ENCODE results near the gene CDCA5. TPM values are rescaled to one million over a fixed set of nuclear protein-coding genes. Genes with fewer than 3 reads are reported as not detected.

CDCA5 gene
- total RNA-seq, 1 donor from 2014 or later = 16.5 TPM

DNA sequence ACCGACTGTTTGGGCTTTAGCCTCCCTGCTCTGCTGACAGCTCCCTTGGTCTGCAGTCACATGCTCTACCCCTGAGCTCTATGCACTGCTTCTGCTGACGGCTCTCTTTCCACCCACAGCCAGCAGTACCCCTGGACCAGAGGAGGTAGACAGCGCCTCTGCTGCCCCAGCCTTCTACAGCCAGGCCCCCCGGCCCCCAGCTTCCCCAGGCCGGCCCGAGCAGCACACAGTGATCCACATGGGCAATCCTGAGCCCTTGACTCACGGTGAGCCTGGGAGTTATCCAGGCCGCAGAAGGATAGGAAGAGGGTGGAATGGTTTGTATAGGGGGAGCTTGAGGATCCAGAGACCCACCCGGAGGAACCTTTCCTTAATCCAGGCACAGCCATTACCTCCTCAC lies 3.0 kb upstream of the CDCA5 start:
- peaks cover 13% of the 10 kb centered on the region for H3K36me3 Mint-ChIP-seq
- H3K4me1 Mint-ChIP-seq = peaks cover 25% of the 10 kb centered on the region

DNA sequence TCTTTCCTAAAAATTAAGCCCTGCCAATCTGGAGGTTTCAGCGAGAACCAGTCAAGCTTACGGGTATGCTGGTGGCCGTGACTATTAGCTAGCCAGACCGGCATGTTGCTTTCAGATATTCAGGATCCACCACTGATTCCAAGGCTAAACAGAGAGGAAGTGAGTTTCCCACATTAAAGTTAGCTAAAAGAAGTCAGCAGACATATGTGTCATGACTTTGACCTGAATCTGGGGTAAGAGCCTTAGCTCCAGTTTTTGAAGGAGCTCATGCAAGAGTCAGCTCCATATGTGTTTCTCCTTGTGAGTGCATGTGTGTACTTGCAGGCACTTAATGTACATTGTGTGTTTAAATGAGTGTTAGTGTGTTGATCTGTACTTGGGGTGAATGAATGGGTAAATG lies 1.6 kb upstream of the CDCA5 start:
- Mint-ChIP-seq H3K4me1 (peaks cover 25% of the 10 kb centered on the region), H3K27me3 (ENCODE audit: low read depth) (no peaks in the 10 kb centered on the region), H3K36me3 (peaks cover 15% of the 10 kb centered on the region), H3K27ac (peak overlapping the region; percentile 2), H3K9me3 (no peaks in the 10 kb centered on the region), H3K4me3 (peak overlapping the region; percentile 96)
- TF ChIP-seq, protein P1, sequence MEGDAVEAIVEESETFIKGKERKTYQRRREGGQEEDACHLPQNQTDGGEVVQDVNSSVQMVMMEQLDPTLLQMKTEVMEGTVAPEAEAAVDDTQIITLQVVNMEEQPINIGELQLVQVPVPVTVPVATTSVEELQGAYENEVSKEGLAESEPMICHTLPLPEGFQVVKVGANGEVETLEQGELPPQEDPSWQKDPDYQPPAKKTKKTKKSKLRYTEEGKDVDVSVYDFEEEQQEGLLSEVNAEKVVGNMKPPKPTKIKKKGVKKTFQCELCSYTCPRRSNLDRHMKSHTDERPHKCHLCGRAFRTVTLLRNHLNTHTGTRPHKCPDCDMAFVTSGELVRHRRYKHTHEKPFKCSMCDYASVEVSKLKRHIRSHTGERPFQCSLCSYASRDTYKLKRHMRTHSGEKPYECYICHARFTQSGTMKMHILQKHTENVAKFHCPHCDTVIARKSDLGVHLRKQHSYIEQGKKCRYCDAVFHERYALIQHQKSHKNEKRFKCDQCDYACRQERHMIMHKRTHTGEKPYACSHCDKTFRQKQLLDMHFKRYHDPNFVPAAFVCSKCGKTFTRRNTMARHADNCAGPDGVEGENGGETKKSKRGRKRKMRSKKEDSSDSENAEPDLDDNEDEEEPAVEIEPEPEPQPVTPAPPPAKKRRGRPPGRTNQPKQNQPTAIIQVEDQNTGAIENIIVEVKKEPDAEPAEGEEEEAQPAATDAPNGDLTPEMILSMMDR (IDR thresholded peaks at IDR 0.05; ENCODE audit: unreplicated experiment) = no peak
- no peak for DNase-seq (ENCODE audit: low spot score in 2 of 2, unreplicated experiment in 2 of 2)

More for the DNA sequence above, 3.0 kb upstream of the CDCA5 start:
- TF ChIP-seq, protein P1 (IDR thresholded peaks at IDR 0.05; ENCODE audit: unreplicated experiment) = no peak
- Mint-ChIP-seq H3K9me3 (no peaks in the 10 kb centered on the region), H3K27ac (no peak overlapping the region), H3K27me3 (ENCODE audit: low read depth) (no peaks in the 10 kb centered on the region), H3K4me3 (no peak overlapping the region)
- DNase-seq (ENCODE audit: low spot score in 2 of 2, unreplicated experiment in 2 of 2) = no peak

DNA sequence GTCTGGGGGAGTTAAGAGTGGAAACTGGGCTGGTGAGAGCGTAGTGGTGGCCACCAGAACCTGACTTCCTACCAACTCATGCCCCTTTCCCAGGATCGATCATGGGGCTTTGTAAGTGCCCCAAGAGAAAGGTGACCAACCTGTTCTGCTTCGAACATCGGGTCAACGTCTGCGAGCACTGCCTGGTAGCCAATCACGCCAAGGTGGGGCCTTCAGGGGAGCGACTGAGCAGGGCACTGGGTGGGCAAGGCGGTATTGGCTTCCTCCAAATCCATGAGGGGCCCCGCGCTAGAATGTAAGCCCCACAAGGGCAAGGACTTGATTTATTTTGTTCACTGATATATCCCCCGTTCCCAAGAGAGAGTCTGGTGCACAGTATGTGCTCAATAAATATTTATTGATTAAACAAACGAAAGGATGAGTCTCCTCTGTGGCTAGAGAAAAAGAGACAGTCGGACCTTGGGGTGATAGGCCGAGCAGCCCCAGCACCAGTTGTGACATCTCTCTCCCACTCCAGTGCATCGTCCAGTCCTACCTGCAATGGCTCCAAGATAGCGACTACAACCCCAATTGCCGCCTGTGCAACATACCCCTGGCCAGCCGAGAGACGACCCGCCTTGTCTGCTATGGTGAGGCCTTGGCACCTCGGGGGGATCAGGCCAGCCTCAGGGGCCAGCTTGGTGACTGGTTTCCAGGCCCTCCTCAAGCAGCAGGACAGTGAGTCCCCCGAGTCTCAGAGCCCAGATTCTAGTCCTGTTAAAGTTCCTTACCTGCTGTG lies 947 bp upstream of the CDCA5 start:
- TF ChIP-seq, protein P1 (IDR thresholded peaks at IDR 0.05; ENCODE audit: unreplicated experiment) = no peak
- DNase-seq (ENCODE audit: low spot score in 2 of 2, unreplicated experiment in 2 of 2) = no peak
- Mint-ChIP-seq H3K4me1 (peaks cover 25% of the 10 kb centered on the region), H3K36me3 (peaks cover 18% of the 10 kb centered on the region), H3K4me3 (peak overlapping the region; percentile 96), H3K27me3 (ENCODE audit: low read depth) (no peaks in the 10 kb centered on the region), H3K27ac (peak overlapping the region; percentile 99), H3K9me3 (no peaks in the 10 kb centered on the region)

DNA sequence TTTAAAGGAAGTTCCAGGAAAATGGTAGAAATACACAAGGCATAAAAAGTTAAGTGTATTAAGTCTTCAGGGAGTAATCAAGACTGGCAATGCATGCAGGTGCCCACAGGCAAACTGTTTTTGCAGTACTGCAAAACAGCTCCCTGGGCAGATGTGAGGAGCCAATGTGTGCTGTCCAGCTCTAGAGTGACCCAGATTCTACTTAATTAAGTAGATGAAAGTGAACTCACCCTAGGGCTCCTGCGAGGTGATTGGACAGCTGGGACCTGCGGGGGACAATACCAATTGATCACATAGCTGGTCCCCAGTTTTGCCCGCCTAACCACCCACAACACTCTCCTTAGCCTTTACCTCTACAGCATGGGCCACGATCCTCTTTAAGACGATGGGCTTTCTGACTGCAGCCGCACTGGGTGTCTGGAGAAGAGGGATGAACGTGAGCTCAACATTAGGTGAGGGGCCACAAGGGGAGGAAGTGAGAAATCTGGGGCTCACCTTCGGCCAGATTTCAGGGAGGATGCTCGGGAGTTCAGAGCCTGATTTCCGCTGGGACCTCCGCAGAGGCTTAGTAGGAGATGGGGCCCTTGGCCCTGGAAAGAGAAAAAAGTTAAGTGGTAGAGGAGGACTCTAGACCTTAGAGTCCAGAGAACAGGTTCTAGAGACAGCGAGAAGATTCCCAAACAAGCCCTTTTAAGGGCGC lies 556 bp downstream of the CDCA5 start:
- H3K4me1 Mint-ChIP-seq = peaks cover 25% of the 10 kb centered on the region
- H3K27me3 Mint-ChIP-seq (ENCODE audit: low read depth) = no peaks in the 10 kb centered on the region
- peaks cover 14% of the 10 kb centered on the region for H3K36me3 Mint-ChIP-seq
- DNase-seq (ENCODE audit: low spot score in 2 of 2, unreplicated experiment in 2 of 2) = no peak
- peak overlapping the region; percentile 99 for H3K27ac Mint-ChIP-seq
- H3K4me3 Mint-ChIP-seq = peak overlapping the region; percentile 96
- TF ChIP-seq, protein P1 (IDR thresholded peaks at IDR 0.05; ENCODE audit: unreplicated experiment) = no peak
- no peaks in the 10 kb centered on the region for H3K9me3 Mint-ChIP-seq

DNA sequence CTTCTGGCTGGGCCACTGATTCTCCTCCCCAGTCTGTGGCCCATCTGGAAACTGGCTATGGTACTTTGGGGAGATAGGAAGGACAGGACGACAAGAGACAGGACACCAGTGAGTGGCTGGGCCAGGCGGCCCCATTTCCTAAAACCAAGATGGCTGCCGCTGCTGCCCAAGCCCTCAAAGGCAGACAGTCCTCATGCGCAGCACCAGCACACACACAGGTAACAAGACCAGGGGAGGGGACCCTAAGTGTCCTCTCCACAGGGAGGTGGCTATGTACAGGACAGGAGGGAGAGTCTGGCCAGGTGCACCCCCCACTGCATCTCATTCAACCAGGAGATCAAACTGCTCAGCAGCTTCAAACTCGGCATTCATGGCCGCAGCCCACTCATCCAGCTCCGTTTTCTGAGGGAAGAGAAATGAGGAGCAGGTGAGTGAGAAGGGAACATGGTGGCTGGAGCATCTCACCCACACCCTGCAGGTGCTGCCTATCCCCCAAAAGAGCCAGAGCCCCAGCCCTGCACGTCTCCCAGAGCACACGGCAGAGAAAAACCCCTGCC lies 5.0 kb downstream of the CDCA5 start:
- no peak overlapping the region for H3K4me3 Mint-ChIP-seq

More for the DNA sequence above, 5.0 kb downstream of the CDCA5 start:
- no peak for DNase-seq (ENCODE audit: low spot score in 2 of 2, unreplicated experiment in 2 of 2)
- H3K4me1 Mint-ChIP-seq = peaks cover 12% of the 10 kb centered on the region
- H3K9me3 Mint-ChIP-seq = no peaks in the 10 kb centered on the region
- H3K36me3 Mint-ChIP-seq = peaks cover 12% of the 10 kb centered on the region
- no peak overlapping the region for H3K27ac Mint-ChIP-seq
- H3K27me3 Mint-ChIP-seq (ENCODE audit: low read depth) = no peaks in the 10 kb centered on the region
- TF ChIP-seq, protein P1 (IDR thresholded peaks at IDR 0.05; ENCODE audit: unreplicated experiment) = no peak
